Thoracic aorta (tissue), 2 donors: ENCODE data around the gene SLC44A5. TPM values are rescaled to one million over a fixed set of nuclear protein-coding genes. Genes with fewer than 3 reads are reported as not detected.

ENCODE experiments used
- ATAC-seq: fragments of 150-250 bp; one replicate; pipeline ENCODE4 v1.8.0; 2017; ENCODE audit warnings: low read depth; ENCODE audit not compliant: insufficient number of reproducible peaks, low FRiP score
- DNase-seq: peaks from one replicate; pipeline ENCODE4 v3.0.0-alpha.2; 2020; ENCODE audit warnings: low spot score
- H3K27ac ChIP-seq, 2 donors: fragments of 200-600 bp; sonication (generic); 1 replicate in 1 of 2; 2 replicates in 1 of 2; pipeline ENCODE4 v1.5.1; 2016; ENCODE audit warnings: mild to moderate bottlenecking in 2 of 2, moderate library complexity in 2 of 2
- H3K27me3 ChIP-seq: fragments of 200-600 bp; sonication (generic); replicated peaks from 2 replicates; pipeline ENCODE4 v1.6.0; 2016; ENCODE audit warnings: mild to moderate bottlenecking; ENCODE audit not compliant: insufficient read depth
- H3K36me3 ChIP-seq: fragments of 200-600 bp; sonication (generic); one replicate; pipeline ENCODE4 v1.5.1; 2016
- H3K4me1 ChIP-seq, 2 donors: fragments of 200-600 bp; sonication (generic); 1 replicate in 1 of 2; 2 replicates in 1 of 2; pipeline versions ENCODE4 v1.5.1 to v1.6.0; 2016; ENCODE audit warnings: low read depth in 2 of 2, mild to moderate bottlenecking in 1 of 2; ENCODE audit not compliant: control insufficient read depth in 1 of 2
- H3K4me3 ChIP-seq: fragments of 200-600 bp; sonication (generic); 2 replicates; pipeline ENCODE4 v1.5.1; 2016; ENCODE audit warnings: mild to moderate bottlenecking
- H3K9me3 ChIP-seq: fragments of 200-600 bp; sonication (generic); 2 replicates; pipeline ENCODE4 v1.5.1; 2016
- CTCF ChIP-seq: fragments of 200-600 bp; sonication (generic); IDR thresholded peaks from one replicate; pipeline ENCODE4 v1.5.1; 2019; ENCODE audit warnings: antibody characterized with exemption
- total RNA-seq, 2 donors: library from RNA; depleted of rRNA; stranded (reverse); fragments of >200 nt; gene quantifications; one replicate each; pipeline versions ENCODE4 v1.1.0 to v1.2.3, GENCODE V29; 2016

Gene SLC44A5
- total RNA-seq, 2 donors from 2014 or later: 0.28 to 0.68 TPM

- ATAC-seq: no peak
- Histone ChIP-seq H3K4me1 (no peaks in the 10 kb centered on the region), H3K36me3 (no peaks in the 10 kb centered on the region), H3K27me3 (no peaks in the 10 kb centered on the region), H3K4me3 (no peak overlapping the region), H3K9me3 (no peaks in the 10 kb centered on the region), H3K27ac (no peak overlapping the region)
- no peak for TF ChIP-seq CTCF
- DNase-seq: no peak
Observed at GRCh38 chr1:75312620-75313019, 298.3 kb downstream of the SLC44A5 start.

GRCh38 chr1:75310067-75310466, 300.8 kb downstream of the SLC44A5 start:
- Histone ChIP-seq H3K4me3 (no peak overlapping the region), H3K36me3 (no peaks in the 10 kb centered on the region), H3K27me3 (no peaks in the 10 kb centered on the region), H3K27ac (no peak overlapping the region), H3K9me3 (no peaks in the 10 kb centered on the region), H3K4me1 (no peaks in the 10 kb centered on the region)
- TF ChIP-seq CTCF: no peak
- ATAC-seq (no peak), DNase-seq (no peak)

GRCh38 chr1:75308365-75308764, 302.5 kb downstream of the SLC44A5 start:
- no peak overlapping the region for H3K4me3 ChIP-seq
- no peaks in the 10 kb centered on the region for H3K9me3 ChIP-seq
- ATAC-seq (no peak), DNase-seq (no peak)
- no peaks in the 10 kb centered on the region for H3K36me3 ChIP-seq
- TF ChIP-seq CTCF: no peak
- no peaks in the 10 kb centered on the region for H3K27me3 ChIP-seq
- H3K4me1 ChIP-seq: no peaks in the 10 kb centered on the region
- H3K27ac ChIP-seq: no peak overlapping the region

- Histone ChIP-seq H3K36me3 (no peaks in the 10 kb centered on the region), H3K27ac (no peak overlapping the region), H3K27me3 (no peaks in the 10 kb centered on the region), H3K9me3 (no peaks in the 10 kb centered on the region), H3K4me1 (no peaks in the 10 kb centered on the region), H3K4me3 (no peak overlapping the region)
- DNase-seq (no peak), ATAC-seq (no peak)
- no peak for TF ChIP-seq CTCF
Observed at GRCh38 chr1:75305061-75305460, 305.9 kb downstream of the SLC44A5 start.

- H3K27ac ChIP-seq: no peak overlapping the region
- no peak overlapping the region for H3K4me3 ChIP-seq
- no peaks in the 10 kb centered on the region for H3K36me3 ChIP-seq
- H3K4me1 ChIP-seq: no peaks in the 10 kb centered on the region
- H3K27me3 ChIP-seq: no peaks in the 10 kb centered on the region
- no peak for TF ChIP-seq CTCF
- no peaks in the 10 kb centered on the region for H3K9me3 ChIP-seq
- DNase-seq: no peak
- no peak for ATAC-seq
Observed at GRCh38 chr1:75293270-75293669, 317.6 kb downstream of the SLC44A5 start.
